Measurements from ENCODE around the gene ZNF684. TPM values are rescaled to one million over a fixed set of nuclear protein-coding genes. Genes with fewer than 3 reads are reported as not detected.
A peak's percentile ranks its signal among the peaks of the same experiment; 100 is the strongest.
"Not testable (repeated sequence)": the region's sequence is repeated elsewhere in the genome, so short reads cannot be mapped to it uniquely, and the experiment has no call there.

Gene ZNF684
- 10.5 and 15.8 TPM in 2 replicates for polyA plus RNA-seq
- 12.4 and 16.7 TPM in 2 replicates for polyA minus RNA-seq

GRCh38 chr1:40531381-40532061 lies at the start of gene ZNF684:
Gene ZNF684 (plus strand): TSS chr1:40531637. CDS start chr1:40533167, 1,530 bp downstream.
- TF ChIP-seq RAD21 (conservative IDR thresholded peaks at IDR 0.05) (no peak), SMC3 (conservative IDR thresholded peaks at IDR 0.05; ENCODE audit: poor library complexity) (no peak), EP300 (conservative IDR thresholded peaks at IDR 0.05; ENCODE audit: poor library complexity, severe bottlenecking) (peak; percentile 34), MXI1 (conservative IDR thresholded peaks at IDR 0.05; ENCODE audit: poor library complexity, severe bottlenecking) (peak; percentile 89), TAF1 (IDR thresholded peaks at IDR 0.05; ENCODE audit: low read depth) (peak; percentile 56), REST (IDR thresholded peaks at IDR 0.05; ENCODE audit: borderline replicate concordance) (no peak), CTCF (IDR thresholded peaks at IDR 0.05; ENCODE audit: poor library complexity, severe bottlenecking) (no peak), POLR2AphosphoS5 (IDR thresholded peaks at IDR 0.05) (peak; percentile 93), EZH2 (IDR thresholded peaks at IDR 0.05; ENCODE audit: borderline replicate concordance, insufficient read depth, low read length, poor library complexity, severe bottlenecking) (no peak)
- no peaks in the 10 kb centered on the region for H4K20me1 ChIP-seq (ENCODE audit: insufficient read depth)

GRCh38 chr1:40495315-40495903 lies 36.0 kb upstream of the ZNF684 start:
- H4K20me1 ChIP-seq (ENCODE audit: insufficient read depth) = no peaks in the 10 kb centered on the region
- H3K27me3 ChIP-seq (ENCODE audit: insufficient read depth, low read depth, low read length) = no peaks in the 10 kb centered on the region
- H3K9ac ChIP-seq (ENCODE audit: low read length) = no peak overlapping the region
- H2AFZ ChIP-seq (ENCODE audit: low read depth, low read length) = no peak overlapping the region
- H3K27ac ChIP-seq (ENCODE audit: low read length) = no peak overlapping the region
- TF ChIP-seq EZH2 (IDR thresholded peaks at IDR 0.05; ENCODE audit: borderline replicate concordance, insufficient read depth, low read length, poor library complexity, severe bottlenecking) (no peak), TAF1 (IDR thresholded peaks at IDR 0.05; ENCODE audit: low read depth) (no peak), POLR2AphosphoS5 (IDR thresholded peaks at IDR 0.05) (no peak), EP300 (conservative IDR thresholded peaks at IDR 0.05; ENCODE audit: poor library complexity, severe bottlenecking) (no peak), REST (IDR thresholded peaks at IDR 0.05; ENCODE audit: borderline replicate concordance) (no peak), CTCF (IDR thresholded peaks at IDR 0.05; ENCODE audit: poor library complexity, severe bottlenecking) (no peak), SMC3 (conservative IDR thresholded peaks at IDR 0.05; ENCODE audit: poor library complexity) (no peak)
- H3K79me2 ChIP-seq (replicated peaks; ENCODE audit: insufficient read depth, low read length) = no peaks in the 10 kb centered on the region
- peaks cover 19% of the 10 kb centered on the region for H3K36me3 ChIP-seq (ENCODE audit: insufficient read depth, low read length)
- no peak overlapping the region for H3K4me2 ChIP-seq (ENCODE audit: low read length)
- no peaks in the 10 kb centered on the region for H3K9me2 ChIP-seq (ENCODE audit: insufficient read depth, low read length)
- H3F3A ChIP-seq (ENCODE audit: insufficient read depth, low read length, poor library complexity, severe bottlenecking) = no peaks in the 10 kb centered on the region
- peaks cover 12% of the 10 kb centered on the region for H3K9me3 ChIP-seq (ENCODE audit: low read length)
- no peak overlapping the region for H3K4me3 ChIP-seq (ENCODE audit: low read length)

More at GRCh38 chr1:40531381-40532061, at the start of gene ZNF684:
- Histone ChIP-seq H3K4me2 (ENCODE audit: low read length) (peak within 1 kb of the TSS; percentile 90), H3K4me3 (ENCODE audit: low read length) (peak within 1 kb of the TSS; percentile 76), H2AFZ (ENCODE audit: low read depth, low read length) (peak within 1 kb of the TSS; percentile 100), H3F3A (ENCODE audit: insufficient read depth, low read length, poor library complexity, severe bottlenecking) (no peaks in the 10 kb centered on the region), H3K79me2 (replicated peaks; ENCODE audit: insufficient read depth, low read length) (no peaks in the 10 kb centered on the region), H3K9me2 (ENCODE audit: insufficient read depth, low read length) (no peaks in the 10 kb centered on the region), H3K9me3 (ENCODE audit: low read length) (no peaks in the 10 kb centered on the region), H3K9ac (ENCODE audit: low read length) (peak within 1 kb of the TSS; percentile 75), H3K36me3 (ENCODE audit: insufficient read depth, low read length) (no peaks in the 10 kb centered on the region), H3K27ac (ENCODE audit: low read length) (peak within 1 kb of the TSS; percentile 84), H3K27me3 (ENCODE audit: insufficient read depth, low read depth, low read length) (no peaks in the 10 kb centered on the region)

- H3K9ac ChIP-seq (ENCODE audit: low read length); H3K4me2 ChIP-seq (ENCODE audit: low read length); H3F3A ChIP-seq (ENCODE audit: insufficient read depth, low read length, poor library complexity, severe bottlenecking); H3K27ac ChIP-seq (ENCODE audit: low read length); H4K20me1 ChIP-seq (ENCODE audit: insufficient read depth); H3K79me2 ChIP-seq (replicated peaks; ENCODE audit: insufficient read depth, low read length); H3K36me3 ChIP-seq (ENCODE audit: insufficient read depth, low read length); H3K4me3 ChIP-seq (ENCODE audit: low read length); H2AFZ ChIP-seq (ENCODE audit: low read depth, low read length); H3K9me3 ChIP-seq (ENCODE audit: low read length); H3K27me3 ChIP-seq (ENCODE audit: insufficient read depth, low read depth, low read length); H3K9me2 ChIP-seq (ENCODE audit: insufficient read depth, low read length): not testable (repeated sequence)
These were observed 28.8 kb upstream of the ZNF684 start for GRCh38 chr1:40502651-40503050.

Measured in neural cell (in vitro differentiated cells).